ENCODE data around the gene NPIPB2.
"Not testable (repeated sequence)": the region's sequence is repeated elsewhere in the genome, so short reads cannot be mapped to it uniquely, and the experiment has no call there.

Gene NPIPB2

DNA sequence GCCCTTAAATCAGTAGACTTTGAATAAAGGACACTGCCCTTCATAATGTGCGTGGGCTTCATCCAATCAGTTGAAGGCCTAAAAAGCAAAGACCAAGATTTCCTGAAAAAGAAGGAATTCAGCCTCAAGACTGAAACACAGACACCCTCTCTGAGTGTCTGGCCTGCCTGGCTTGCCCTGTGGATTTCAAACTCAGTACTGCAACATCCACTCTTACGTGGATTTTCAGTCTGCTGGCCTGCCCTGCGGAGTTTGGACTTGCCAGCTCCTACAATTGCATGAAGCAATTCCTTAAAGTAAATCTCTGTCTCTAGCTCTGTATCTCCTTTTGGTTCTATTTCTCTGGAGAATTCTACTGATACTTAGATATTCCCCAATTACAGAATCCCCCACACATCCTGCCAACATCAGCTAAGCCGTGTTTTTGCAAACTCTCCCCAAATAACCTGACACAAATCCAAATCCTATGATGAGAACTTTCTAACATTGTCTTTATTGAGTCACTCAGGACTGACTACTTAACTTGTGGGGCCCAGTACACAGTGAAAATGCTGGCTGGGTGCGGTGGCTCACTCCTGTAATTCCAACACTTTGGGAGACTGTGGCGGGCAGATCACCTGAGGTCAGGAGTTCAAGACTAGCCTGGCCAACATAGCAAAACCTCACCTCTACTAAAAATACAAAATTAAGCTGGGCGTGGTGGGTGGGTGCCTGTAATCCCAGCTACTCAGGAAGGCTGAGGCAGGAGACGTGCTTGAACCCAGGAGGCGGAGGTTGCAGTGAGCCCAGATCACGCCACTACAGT is 15.9 kb upstream of the NPIPB2 start:
- no peak for DNase-seq

DNA sequence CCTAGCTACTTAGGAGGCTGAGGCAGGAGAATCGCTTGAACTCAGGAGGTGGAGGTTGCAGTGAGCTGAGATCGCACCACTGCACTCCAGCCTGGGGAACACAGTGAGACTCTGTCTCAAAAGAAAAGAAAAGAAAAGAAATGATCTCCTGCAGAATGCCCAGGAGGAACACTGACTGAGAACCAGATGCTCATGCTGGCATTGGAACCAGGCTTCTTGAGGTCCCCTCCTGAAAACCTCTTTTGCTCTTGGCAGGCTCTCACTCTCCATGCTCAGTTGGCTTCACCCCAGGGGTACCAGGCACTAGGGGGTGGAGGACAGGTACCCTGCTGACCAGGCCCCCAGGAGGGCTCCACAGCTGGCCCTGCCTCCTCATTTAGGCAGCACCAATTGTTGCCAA is 14.7 kb upstream of the NPIPB2 start:
- DNase-seq: no peak

DNA sequence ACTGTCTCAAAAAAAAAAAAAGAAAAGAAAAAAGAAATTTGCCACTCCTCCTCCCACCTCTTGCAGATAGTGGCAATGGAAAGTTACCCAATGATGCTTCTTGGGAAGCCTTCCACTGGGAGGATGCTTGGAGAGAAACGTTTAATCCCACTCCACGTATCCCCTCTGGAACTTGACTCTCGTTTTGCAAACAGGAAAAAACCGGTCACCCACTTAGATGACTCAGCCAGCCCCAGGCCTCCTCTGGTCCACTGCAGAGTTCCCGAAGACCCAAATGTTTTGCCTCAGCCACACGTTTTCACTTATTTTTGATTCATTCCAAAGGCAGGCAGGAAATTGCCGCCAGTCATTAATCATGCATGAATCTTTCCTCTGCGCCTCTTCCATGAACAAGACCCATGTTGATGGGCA is 13.9 kb upstream of the NPIPB2 start:
- DNase-seq: no peak

DNA sequence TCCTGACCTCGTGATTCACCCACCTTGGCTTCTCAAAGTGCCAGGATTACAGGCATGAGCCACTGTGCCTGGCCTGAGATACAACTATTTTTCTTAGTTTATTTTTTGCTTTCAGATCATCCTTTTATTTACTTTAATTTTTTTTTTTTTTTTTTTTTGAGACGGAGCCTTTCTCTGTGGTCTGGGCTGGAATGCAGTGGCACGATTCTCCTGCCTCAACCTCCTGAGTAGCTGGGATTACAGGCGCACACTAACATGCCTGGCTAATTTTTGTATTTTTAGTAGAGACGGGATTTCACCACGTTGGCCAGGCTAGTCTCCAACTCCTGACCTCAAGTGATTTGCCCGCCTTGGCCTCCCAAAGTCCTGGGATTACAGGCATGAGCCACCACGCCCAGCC is 11.7 kb upstream of the NPIPB2 start:
- DNase-seq: not testable (repeated sequence)

DNA sequence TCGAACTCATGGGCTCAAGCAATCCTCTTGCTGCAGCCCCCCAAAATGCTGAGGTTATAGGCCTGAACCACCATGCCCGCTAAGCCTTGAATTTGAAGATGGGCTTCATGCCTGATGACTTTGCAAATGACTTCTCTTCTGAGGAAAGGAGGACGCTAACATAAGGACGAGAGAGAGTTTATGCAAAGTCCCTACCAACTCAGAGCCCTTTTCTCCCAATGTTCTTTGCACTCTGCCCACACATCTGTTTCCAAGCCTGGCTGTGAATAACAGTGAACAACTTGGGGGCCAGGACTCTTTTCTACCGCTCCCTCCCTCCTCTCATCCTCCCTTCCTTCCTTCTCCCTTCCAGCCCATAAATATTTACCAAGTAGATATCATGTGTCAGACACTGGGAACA is 8.5 kb upstream of the NPIPB2 start:
- no peak for DNase-seq

DNA sequence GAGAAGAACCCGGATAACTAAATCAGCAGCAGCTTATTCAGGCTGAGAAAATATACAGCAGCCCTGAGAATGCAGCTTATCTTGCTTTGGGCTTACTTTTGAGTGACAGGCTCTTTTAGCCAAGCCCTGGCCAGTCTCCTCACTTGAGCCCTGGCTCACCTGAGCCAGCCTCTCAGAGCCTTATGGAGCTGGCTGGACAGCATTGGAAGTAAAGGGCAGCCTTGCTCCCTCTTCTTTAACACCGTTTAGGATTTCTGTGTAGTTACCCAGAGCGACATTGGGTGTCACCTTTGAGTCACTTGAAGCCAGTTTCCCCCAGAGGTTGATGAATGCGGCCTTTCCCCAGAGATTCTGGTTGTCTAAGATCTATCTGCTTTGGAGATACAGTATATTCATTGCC is 7.7 kb upstream of the NPIPB2 start:
- DNase-seq: no peak

DNA sequence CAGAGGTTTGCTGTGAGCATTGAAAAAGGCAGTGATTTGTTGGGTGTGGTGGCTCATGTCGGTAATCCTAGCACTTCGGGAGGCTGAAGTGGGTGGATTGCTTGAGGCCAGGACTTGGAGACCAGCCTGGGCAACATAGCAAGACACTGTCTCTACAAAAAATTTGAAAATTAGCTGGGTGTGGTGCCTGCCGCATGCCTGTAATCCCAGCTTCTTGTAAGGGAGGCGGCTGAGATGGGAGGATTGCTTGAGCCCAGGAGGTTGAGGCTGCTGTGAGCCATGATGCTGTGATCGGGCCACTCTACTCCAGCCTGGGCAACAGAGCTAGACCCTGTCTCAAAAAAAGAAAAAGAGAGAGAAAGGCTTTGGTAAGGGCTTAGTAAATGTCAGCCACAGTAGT is 7.0 kb upstream of the NPIPB2 start:
- DNase-seq: no peak

DNA sequence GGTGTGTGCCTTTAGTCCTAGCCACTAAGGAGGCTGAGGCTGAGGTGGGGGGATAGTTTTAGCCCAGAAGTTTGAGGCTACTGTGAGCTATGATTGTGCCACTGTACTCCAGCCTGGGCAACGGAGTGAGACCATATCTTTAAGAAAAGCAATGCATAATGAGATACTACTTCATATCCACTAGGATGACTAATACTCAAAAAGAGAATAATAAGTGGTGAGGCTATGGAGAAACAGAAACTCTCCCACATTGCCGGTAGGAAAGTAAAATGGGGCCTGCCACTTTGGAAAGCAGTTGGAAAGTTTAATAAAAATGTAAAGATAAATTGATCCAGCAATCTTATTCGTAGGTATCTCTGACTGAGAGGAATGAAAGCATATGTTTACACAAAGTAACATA is 4.6 kb upstream of the NPIPB2 start:
- no peak for DNase-seq

DNA sequence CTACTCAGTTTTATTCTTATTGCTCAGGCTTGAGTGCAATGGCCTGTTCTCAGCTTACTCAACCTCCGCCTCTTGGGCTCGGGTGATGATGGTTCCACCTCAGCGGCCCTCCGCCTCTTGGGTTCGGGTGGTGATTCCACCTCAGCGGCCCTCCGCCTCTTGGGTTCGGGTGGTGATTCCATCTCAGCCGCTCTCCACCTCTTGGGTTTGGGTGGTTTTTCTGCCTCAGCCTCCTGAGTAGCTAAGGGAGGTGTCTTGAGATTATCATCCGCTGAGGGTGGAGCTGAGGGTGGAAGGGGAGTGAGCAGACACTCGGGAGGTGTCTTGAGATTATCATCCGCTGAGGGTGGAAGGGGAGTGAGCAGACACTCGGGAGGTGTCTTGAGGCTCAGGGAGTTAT is 14.5 kb downstream of the NPIPB2 start:
- not testable (repeated sequence) for DNase-seq

DNA sequence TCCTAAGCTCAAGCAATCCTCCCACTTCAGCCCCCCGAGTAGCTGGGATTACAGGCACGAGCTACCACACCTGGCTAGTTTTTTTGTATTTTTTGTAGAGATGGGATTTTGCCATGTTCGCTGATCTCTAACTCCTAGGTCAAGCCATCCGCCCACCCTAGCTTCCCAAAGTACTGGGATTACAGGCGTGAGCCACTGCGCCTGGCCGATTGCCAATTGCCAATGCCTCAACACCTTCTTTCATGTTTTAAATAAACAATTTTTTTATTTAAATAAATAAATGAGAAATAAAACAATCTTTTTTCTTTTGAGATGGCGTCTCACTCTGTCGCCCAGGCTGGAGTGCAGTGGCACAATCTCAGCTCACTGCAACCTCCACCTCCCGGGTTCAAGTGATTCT is 17.8 kb downstream of the NPIPB2 start:
- DNase-seq: not testable (repeated sequence)

DNA sequence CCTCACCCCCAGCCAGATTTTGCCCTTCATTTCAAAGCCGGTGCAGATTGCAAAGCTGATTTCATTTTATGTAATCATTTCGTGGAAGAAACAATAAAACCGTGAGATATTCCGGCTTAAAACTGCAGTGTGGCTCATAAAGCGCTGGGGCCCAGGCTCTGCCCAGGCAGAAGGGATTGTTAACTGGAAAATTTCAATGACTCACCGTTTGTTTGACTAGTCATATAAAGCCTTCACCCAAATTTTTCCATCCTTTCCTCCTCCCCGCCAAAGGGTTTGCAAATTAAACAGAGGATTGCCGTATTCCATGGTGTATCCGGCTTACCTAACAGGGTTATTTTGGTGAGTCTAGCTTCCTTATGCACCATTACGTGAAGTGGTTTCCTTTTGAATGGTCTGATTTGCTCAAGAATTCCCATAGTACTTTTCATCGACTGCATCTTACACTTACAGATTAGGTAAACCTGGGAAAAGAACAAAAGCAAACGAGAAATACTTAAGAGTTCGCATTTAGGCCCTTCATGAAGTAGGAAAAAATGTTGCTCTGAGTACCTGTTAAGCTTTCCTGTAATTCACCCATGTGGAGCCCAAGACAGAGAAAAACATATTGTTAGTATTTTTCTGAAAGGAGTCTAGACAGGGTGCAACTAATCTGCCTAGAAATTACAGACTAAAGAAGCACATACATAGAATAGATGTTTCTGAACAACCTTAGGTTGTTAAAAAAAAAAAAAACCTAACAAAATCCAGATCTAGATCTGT is 25.1 kb downstream of the NPIPB2 start:
- DNase-seq: no peak

DNA sequence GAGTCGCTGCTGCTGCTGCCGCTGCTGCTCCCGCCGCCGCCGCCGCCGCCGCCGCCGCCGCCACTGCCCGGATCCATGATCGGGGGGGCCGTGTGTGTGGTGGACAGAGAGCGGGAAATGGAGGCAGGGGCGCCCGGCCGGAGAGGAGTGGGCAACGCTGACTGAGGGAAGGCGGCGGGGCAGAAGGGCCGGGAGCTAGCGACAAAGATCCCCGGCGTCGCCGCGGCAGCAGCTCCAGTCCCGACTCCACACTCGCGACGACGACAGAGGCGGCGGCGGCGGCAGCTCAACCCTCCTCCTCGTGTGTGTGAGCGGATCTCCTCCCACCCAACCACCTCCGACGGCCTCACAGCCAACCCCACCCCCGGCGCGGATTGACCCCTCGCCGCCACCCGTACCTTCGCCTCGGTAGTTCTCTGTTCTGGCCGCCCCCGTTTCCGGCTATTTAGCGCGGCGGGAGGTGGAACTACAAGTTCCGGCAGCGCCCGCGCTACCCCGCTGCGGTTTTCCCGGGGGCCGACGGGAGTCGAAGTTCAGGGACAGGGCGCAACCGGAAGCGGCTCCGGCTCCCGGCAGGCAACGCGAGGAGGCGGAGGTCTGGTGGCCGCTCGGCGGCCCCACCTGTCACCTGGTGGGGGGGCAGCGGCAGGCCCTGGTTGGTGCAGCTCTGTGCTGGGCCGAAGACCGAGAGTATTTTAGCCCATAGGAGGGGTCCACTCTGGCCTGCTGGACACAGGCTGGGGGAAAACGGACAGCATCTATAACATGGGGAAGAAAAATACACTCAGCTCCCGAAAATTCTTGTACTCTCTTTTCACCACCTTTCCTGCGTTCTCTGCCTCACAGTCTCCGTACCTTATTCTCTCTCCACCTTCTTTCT is 26.0 kb downstream of the NPIPB2 start, which contains the start of gene GSPT1:
TSS of gene GSPT1 (minus strand) at position 313 of the 880 bp plus-strand sequence. CDS start at position 77, 236 bp downstream.
- peak; percentile 99 for DNase-seq

DNA sequence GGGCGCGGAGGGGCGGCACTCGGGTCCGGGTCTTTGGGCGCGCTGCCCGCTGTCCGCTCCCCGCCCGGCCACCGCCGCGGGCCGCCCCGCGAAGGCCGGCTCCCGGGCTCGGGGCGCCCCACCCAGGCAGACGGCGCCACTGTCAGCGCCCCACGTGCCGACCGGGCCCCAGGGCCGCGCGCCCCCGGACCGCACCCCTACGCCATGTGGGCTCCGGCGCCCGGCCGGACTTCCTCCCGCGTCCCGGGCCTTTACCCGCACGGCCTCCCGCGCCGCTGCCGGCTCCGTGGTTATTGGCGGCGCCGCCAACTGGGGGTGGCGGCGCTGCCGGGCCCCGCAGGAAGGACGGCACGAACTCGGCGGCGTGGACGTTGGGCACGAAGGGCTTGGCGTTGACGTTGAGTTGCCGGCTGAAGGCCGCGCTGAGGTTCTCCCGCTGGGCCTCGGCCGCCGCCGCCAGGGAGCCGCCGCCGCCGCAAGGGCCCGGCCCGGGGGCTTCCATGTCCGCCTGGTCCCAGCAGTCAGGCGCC is 26.7 kb downstream of the NPIPB2 start:
- peak; percentile 30 for DNase-seq

DNA sequence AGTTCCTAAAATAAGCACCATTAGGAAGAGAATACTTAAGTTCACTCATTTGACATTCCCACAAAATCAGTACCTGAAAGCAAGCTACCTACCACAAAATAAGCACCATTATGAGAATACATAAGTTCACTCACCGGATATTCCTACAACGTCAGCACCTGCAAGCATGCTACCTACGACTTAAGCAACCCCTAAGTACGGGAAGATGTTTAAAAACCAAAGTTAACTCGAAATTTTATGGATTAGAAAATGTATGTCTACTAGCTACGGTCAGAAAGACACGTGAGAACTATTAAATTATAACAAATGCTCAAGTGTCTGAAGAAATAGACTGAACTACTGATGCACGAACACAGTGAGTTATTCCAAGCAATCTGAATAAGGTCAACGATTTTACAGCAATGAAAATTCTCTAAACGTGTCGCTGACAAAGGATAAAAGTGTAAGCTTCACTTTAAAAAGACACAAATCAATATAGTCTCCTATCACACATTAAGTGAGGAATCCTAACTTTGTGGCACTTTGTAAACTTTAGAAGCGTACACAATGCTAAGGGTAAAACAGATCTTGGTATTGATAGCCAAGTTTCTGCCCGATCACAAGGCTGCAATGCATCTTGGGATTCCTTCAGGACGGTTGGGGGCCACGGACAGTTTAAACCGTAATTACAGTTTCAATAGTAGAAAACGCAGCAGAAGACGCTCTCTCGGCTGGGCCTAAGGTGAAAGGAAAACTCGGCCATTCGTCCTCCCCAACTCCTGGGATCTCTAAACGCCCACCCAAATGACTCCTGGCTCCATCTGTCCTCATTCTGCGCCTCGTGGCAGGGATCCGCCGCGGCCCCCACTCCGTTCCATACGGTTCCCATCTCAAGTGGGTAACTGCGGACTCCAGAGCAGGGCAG is 27.4 kb downstream of the NPIPB2 start:
- peak; percentile 29 for DNase-seq

DNA sequence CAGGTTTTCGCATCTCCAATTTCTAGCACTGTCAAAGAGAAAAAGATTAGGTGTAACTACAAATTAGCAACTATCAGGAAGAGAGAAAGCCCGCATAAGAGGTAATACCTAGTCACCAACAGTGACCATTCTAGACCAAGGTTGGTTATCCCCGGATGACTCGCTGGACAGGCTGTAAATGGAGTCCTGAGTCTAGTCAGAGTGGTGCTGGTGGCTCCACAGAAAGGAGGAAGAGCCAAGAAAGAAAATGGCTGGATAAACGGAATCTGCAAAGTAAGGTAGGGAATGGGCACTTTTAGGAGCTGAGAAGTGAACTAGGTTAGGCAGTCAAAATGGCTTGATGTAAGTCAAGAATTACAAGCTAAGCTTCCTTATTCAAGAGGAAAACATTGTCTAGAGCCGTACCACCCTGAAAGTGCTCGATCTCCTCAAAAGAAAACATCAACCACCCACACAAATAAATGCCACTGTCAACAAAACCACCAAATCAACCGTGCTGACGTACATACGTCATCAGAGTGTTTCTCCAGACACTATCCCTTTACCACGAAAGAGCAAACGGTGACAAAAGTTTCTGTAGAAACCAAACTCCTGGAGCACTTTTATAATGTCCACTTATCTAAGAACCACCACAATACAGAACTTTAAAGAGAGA is 28.3 kb downstream of the NPIPB2 start:
- DNase-seq: no peak

DNA sequence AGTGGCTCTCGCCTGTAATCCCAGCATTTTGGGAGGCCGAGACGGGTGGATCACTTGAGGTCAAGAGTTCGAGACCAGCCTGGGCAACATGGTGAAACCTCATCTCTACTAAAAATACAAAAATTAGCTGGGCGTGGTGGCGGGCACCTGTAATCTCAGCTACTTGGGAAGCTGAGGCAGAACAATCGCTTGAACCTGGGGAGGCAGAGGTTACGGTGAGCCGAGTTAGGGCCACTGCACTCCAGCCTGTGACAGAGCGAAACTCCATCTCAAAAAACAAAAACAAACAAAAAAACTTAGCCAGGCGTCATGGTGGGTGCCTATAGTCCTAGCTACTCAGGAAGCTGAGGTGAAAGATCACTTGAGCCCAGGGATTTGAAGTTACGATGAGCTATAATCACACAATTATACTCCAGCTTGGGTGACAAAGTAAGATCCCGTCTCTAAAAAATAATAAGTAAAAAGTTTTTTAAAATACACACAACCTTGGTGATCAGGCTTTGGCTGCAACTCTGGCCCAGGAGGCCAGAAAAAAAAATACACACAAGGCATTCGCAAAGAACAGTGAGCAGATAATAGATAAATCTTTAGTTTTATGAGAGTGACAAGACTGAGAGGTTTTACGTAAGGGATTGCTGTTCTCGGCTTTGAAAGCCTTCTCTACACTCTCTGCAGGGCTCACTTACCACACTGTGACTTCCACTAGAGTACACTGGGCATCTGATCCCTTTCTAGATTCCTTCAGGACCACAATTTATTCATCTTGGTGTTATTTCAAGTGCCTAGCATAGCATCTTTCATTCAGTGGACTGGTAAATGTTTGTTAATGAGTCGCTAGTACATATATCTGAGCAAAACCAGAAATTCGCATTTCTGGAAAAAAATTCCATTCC is 31.9 kb downstream of the NPIPB2 start:
- DNase-seq: no peak

DNA sequence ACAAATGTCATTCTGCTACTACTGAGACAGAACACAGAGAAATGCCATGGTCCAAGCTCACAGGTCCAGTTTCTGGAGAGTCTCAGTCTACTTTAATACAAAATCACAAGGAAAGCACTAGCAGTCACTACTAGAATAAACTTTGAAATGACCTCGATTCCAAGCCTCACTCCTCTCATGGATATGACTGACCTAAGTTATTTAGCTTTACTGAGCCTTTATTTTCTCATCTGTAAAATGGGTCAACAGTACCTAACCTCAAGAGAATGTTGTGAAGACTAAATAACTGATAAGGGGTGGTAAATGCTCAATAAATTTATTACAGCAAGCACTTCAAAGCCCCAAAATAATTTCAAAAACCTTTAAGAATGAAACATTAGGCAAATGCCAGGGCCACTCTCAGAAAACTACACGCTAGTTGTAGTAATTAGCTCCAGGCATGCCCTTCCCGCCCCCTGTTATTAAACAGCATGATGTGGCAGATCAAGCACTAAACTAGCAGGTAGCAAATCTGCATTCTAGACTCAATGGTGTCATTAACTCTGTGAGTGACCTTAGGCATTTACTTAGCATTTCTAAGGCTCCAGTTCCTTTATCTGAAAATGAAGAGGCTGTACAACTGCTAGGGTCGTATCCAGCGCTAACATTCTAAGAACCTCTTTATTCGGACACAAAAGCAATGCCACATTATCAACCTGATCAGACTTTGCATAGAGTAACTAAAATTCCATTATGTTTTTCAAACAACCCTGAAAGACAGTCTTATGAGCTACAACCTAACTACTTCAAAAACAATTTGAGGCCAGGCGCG is 34.5 kb downstream of the NPIPB2 start:
- DNase-seq: no peak

DNA sequence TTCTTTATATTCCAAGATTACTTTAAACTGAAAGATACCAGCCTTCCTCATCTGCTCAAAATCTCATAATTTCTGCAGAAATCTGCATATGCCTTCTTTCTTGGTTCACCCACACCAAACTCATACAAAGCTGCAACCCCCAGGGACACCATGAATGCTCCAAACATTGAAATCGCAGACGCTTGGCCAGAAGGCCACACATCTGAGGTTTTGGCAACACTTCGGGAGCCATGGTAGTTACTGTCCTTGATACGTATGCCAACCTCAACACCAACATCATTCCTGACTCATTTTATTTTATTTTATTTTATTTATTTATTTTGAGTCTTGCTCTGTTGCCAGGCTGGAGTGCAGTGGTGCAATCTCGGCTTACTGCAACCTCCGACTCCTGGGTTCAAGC is 37.9 kb downstream of the NPIPB2 start:
- no peak for DNase-seq

DNA sequence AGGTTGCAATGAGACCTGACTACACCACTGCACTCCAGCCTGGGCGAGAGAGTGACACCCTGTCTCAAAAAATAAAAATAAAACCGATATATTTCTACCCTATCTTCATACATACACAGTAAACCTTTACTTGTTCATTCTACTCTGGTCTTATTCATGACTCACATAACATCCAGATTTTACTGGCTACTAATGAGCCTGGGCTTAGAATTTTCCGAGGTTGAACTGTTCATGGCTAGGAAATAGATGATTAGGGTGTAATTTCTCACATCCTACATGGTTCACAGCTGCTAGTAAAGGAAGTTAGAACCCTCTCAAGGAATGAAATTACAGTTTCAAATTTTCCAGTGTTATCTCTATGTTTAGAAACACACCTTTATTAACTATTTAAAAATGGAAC is 40.8 kb downstream of the NPIPB2 start:
- DNase-seq: no peak

All from stimulated activated CD4-positive, alpha-beta T cell treated with anti-CD3 and anti-CD28 coated beads, Interleukin-12 subunit alpha, Interleukin-12 subunit beta, amount 100 ng/mL, for 4 hours (primary cell).